ENCODE data around the gene PPM1E.
"Not testable (repeated sequence)": the region's sequence is repeated elsewhere in the genome, so short reads cannot be mapped to it uniquely, and the experiment has no call there.

PPM1E gene

GRCh38 chr17:58779446-58779845 lies 23.8 kb downstream of the PPM1E start:
- DNase-seq (ENCODE audit: low spot score): no peak

- no peak for DNase-seq (ENCODE audit: low spot score)
These were observed 27.7 kb downstream of the PPM1E start for GRCh38 chr17:58783380-58783779.

- no peak for DNase-seq (ENCODE audit: low spot score)
These were observed 29.4 kb downstream of the PPM1E start for GRCh38 chr17:58785097-58785496.

DNA sequence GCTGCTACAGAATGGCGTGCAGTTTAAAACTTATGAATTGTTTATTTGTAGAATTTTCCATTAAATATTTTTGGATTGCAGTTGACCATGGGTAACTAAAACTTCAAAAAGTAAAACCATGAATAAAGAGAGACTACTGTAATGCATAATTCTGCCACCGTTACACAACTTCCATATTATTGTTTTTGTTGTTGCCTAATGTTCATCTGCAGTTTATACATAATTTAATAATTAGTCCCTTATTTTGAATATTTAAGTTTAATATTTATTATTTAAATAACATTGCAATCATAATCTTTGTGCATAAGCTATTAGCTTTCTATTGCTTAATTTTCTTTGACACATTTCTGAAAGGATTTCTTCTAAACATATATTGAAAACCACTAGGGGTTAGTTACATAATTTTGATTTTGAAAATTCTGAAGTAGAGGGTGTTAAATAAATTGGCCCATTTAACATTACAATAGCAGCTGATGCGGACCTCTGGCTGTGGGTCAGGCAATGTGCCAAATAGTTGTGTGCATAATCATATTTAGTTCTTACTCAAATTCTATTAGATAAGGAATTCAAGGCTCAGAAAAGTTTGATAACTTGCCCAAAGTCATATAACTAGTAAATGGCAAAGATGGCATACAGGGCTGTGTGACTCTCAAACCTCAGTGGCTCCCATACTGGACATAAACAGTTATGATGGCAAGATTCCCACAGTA lies 31.1 kb downstream of the PPM1E start:
- peak; percentile 73 for DNase-seq (ENCODE audit: low spot score)

DNA sequence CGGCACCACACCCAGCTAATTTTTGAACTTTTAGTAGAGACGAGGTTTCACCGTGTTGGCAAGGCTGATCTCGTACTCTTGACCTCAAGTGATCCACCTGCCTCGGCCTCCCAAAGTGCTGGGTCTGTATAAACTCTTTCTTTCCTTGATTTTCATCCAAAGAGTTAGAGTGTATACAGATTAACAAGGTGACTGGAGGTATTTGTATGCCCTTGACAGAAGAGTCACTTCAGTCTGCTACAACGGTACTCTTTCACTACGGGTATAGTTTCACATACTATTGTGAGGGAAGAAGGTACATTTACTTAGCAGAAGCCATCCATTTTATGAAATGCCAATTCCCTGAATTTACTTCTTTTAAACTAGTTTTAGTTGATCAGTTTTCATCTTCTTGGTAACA lies 32.5 kb downstream of the PPM1E start:
- DNase-seq (ENCODE audit: low spot score): no peak

GRCh38 chr17:58789160-58789559 lies 33.5 kb downstream of the PPM1E start:
- no peak for DNase-seq (ENCODE audit: low spot score)

DNA sequence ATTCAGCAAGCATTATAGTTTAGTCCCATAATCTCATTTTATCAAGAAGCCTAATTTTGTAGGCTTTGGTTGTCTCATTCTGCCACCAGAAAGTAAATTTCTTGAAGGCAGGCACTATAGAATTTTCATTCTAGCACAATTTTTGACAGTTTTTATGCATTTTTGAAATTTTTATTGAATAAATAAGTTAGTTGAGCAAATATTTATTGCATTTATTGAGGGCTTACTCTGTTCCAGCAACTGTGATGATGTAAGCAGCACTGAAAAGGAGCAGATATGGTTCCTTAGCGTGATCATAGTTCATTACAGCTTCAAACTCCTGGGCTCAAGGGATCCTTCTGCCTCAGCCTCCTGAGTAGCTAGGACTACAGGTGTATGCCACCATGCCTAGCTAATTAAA lies 34.2 kb downstream of the PPM1E start:
- DNase-seq (ENCODE audit: low spot score): no peak

- not testable (repeated sequence) for DNase-seq (ENCODE audit: low spot score)
These were observed 38.9 kb downstream of the PPM1E start for GRCh38 chr17:58794508-58794907.

DNA sequence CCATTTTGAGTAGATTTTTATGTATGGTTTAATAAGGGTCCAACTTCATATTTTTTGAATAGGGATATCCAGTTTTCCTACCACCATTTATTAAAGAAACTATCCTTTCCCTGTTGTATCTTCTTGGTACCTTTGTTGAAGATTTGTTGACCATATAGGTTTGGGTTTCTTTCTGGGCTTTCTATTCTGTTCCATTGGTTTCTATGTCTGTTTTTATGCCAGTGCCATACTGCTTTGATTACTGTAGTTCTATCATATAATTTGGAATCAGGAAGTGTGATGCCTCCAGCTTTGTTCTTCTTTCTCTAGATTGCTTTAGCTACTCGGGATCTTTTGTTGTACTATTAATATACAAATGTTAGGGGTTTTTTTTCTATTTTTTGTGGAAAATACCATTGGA lies 46.5 kb downstream of the PPM1E start:
- no peak for DNase-seq (ENCODE audit: low spot score)

GRCh38 chr17:58806046-58806445 lies 50.4 kb downstream of the PPM1E start:
- no peak for DNase-seq (ENCODE audit: low spot score)

DNA sequence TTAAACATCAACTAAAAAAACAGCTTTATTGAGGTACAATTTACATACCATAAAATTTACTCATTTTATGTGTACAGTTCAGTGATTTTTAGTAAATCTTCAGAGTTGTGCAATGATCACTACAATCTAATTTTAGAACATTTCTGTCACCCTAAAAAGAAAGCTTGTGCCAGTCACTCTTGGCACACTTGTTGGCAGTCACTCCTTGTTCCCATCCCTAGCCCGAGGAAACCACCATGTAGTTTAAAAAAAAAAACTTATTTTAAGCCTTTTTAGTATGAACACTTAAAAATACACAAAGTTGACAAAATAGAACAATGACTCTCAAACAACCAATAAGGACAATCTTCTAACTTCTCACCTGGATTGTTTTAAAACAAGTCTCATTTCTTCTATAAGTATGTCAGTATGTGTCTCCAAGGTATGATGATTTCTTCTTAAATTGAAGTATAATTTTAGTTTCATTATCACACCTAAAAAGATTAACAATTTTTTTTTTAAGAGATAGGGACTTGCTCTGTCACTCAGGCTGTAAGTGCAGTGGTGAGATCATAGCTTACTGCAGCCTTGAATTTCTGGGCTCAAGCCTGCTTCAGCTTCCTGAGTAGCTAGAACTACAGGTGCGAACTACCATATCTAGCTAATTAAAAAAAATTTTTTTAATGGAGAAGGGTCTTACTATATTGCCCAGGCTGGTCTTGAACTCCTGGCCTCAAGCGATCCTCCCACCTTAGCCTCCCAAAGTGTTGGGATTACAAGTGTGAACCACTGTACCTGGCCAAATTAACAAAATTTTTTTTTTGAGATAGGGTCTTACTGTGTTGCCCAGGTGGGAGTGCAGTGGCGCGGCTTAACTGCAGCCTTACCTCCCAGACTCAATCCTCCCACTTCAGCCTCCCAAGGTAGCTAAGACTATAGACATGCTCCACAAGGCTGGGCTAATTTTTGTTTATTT lies 53.2 kb downstream of the PPM1E start:
- DNase-seq (ENCODE audit: low spot score): no peak

- DNase-seq (ENCODE audit: low spot score): no peak
These were observed 53.9 kb downstream of the PPM1E start for GRCh38 chr17:58809564-58809936.

- no peak for DNase-seq (ENCODE audit: low spot score)
These were observed 55.6 kb downstream of the PPM1E start for GRCh38 chr17:58811290-58811689.

GRCh38 chr17:58813712-58814111 lies 58.1 kb downstream of the PPM1E start:
- no peak for DNase-seq (ENCODE audit: low spot score)

- DNase-seq (ENCODE audit: low spot score): no peak
These were observed 63.0 kb downstream of the PPM1E start for GRCh38 chr17:58818654-58819053.

- DNase-seq (ENCODE audit: low spot score): no peak
These were observed 66.7 kb downstream of the PPM1E start for GRCh38 chr17:58822148-58823050.

DNA sequence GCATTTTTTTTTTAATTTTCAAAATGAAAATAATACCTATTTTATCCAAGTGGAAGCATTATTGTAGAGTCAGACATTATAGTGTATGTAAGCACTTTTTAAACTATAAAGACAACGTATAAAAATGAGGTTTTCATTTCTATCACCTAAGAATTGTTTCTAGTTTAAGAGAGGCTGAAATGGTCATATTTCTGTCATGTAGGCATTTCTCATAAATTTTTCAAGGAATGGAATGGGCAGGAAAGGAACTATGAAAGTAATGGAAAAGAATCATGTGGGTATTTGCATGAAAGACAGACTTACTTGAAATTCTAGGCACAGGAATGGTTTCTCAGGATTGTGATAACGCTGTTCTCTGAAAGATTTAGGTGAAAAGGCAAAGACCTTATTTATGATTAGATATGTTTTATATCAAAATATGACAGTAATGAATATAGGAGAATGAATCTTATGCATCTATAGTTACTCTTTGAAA lies 67.4 kb downstream of the PPM1E start:
- no peak for DNase-seq (ENCODE audit: low spot score)

GRCh38 chr17:58829172-58829637 lies 73.6 kb downstream of the PPM1E start:
- DNase-seq (ENCODE audit: low spot score): no peak

DNA sequence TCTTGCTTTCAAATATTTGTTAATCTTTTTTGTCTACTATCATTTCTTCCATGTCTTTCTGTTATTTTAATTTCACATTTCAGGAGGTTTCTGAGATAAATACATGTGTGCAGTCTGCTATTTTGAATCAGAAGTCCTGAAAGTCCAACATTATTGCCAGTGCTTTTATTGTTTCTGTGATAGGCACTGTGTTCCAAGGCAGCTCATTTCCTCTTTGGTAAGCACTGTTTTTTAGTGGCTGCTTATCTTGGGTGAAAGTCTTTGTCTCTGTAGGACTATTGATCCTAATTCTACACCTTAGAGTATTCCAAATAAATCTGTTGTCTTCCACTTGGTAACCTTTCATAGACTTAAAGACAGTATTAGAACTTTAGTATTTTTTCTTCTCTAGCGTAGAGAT lies 76.1 kb downstream of the PPM1E start:
- no peak for DNase-seq (ENCODE audit: low spot score)

DNA sequence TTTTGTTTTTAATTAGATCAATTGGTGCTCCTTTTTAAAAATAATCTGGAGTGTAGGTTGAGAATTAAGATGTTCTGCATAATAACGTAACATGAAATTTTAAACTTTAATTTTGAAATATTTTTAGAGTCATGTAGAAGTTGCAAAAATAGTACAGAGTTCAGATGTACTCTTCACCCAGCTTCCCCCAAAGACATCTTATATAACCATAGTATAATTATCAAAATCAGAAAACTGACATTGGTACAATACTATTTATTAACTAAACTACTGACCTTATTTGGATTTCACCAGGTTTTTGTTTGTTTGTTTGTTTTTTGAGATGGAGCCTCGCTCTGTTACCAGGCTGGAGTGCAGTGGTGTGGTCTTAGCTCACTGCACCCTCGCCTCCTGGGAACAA lies 76.9 kb downstream of the PPM1E start:
- DNase-seq (ENCODE audit: low spot score): no peak

DNA sequence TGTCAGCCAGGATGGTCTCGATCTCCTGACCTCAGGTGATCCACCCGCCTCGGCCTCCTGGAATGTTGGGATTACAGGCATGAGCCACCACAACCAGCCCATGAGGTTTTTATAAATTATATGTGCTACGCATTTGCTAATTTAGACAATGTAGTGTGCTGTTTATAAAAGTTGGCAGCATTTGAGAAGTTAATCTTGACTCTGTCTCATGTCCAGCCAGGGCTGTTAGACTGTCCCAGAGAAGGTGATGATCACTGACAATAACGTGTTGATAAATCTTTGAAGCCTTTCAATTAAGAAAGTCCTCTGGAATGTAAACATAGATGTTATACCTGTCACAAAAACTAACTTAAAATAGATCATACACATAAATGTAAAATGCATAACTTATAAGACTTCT lies 82.0 kb downstream of the PPM1E start:
- DNase-seq (ENCODE audit: low spot score): no peak
